Erythroblast (primary cell): ENCODE results near the gene BMERB1.

Source experiments
- GATA1 ChIP-seq: IDR thresholded peaks from 2 replicates; pipeline ENCODE4 v1.6.1; 2011; ENCODE audit warnings: low read depth, mild to moderate bottlenecking, control low read depth, low read length, moderate library complexity
- POLR2A ChIP-seq: IDR thresholded peaks from 2 replicates; pipeline ENCODE4 v1.6.1; 2011; ENCODE audit warnings: mild to moderate bottlenecking, low read length

- TF ChIP-seq POLR2A, result no peak
- no peak for TF ChIP-seq GATA1
Observed at GRCh38 chr16:15446901-15447300, 12.5 kb downstream of the BMERB1 start.
